HG03097 (cell line): ENCODE measurements around the gene AKR1C2.
"Not testable (repeated sequence)": the region's sequence is repeated elsewhere in the genome, so short reads cannot be mapped to it uniquely, and the experiment has no call there.

Experiments
- ATAC-seq: cut with Tn5 transposase; IDR thresholded peaks from one replicate; pipeline ENCODE4 v1.9.1; 2021; ENCODE audit not compliant: unreplicated experiment, low FRiP score

AKR1C2 gene

GRCh38 chr10:5003127-5004029 lies at the start of gene AKR1C2:
Gene AKR1C2 (minus strand): TSS chr10:5003857. CDS start chr10:5003835, 22 bp downstream.
- ATAC-seq: not testable (repeated sequence)

- not testable (repeated sequence) for ATAC-seq
Observed at GRCh38 chr10:5052951-5053500, 49.4 kb upstream of the AKR1C2 start.

GRCh38 chr10:5047912-5048628 lies 44.4 kb upstream of the AKR1C2 start:
- ATAC-seq: no peak

GRCh38 chr10:5047055-5047454 lies 43.4 kb upstream of the AKR1C2 start:
- ATAC-seq: not testable (repeated sequence)

DNA sequence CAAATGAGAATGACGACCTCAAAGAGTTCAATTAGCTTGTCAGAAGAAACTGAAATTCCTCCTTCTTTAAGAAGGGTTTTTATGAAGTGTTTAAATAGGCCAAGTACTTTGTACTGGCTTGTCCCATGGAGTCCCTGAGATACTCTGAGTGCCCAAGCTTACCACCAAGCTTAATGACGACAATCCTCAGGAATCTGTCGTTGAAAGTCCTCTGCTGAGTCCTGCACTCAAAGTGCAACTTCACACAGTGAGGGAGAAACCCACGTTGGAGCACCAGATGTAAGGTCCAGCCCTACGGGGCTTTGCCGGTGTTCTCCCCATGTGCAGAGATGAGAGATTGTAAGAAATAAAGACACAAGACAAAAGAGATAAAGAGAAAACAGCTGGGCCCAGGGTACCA lies 42.8 kb upstream of the AKR1C2 start:
- no peak for ATAC-seq

- ATAC-seq: no peak
Observed at GRCh38 chr10:5045095-5045494, 41.4 kb upstream of the AKR1C2 start.

GRCh38 chr10:5043716-5044115 lies 40.1 kb upstream of the AKR1C2 start:
- no peak for ATAC-seq

DNA sequence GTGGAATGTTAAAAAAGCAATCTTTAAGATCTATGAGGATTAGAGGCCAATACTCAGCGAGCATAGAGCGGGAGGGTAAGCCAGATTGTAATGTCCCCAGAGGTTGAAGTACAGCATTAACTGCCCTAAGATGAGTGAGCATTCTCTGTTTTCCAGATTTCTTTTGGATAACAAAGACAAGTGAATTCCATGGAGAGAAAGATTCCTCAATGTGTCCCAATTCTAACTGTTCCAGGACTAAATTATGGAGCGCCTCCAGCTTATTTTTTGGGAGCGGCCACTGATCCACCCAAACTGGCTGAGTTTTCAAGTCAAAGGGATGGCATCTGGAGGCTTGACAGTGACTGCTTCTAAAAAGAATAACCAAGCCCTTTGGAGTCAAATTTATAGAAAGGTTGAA lies 39.3 kb upstream of the AKR1C2 start:
- ATAC-seq: no peak

DNA sequence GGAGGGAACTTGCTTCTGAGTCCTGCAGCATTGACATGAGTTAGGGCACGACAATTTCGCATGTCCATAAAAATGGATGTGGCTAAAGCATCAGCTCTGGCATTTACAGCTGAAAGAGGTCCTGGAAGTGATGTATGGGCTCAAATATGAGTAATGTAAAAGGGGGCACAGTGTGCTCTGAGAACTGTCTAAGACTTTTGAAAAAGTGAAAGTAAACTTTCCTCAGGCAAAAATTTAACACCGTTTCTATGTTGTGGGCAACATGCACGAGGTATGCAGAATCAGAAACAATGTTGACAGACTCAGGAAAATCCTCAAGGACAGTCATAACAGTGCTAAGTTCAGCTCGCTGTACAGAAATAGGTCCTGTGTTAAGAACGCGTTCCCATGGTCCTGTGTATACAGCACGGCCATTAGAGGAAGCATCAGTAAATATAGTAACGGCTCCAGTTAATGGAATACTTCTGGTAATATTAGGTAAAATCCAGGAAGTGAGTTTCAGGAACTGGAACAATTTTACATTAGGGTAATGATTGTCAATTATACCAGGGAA lies 37.9 kb upstream of the AKR1C2 start:
- no peak for ATAC-seq

- no peak for ATAC-seq
Observed at GRCh38 chr10:5040781-5041470, 37.3 kb upstream of the AKR1C2 start.

DNA sequence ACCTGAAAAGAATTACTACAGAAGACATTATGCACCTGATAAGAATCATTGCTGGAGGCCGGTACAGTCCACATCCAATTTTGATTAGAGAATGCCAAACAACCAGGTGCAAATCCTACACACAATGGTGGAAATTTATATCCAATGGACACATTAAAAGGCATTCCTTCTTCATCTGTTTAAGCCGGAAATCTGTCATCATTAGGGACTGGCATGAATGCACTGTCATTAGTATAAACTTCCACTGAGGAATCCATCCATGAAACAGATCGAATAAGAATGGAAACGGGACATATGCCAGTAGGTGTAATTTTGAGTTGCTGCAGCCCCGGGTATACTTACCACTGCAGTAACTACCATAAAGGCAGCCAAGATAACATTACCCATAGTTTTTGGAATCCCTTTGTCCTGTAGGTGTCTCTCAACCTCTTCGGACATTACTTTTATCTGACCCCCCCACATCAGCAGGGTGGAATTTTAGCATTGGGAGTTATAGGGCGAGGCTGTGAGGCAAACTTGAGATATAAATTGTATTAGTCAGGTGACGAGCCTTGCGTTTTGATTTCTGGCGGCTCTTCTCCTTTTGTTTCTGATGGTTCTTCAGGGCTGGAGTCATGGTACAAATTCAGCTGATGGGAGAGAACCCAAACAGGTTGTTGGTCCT lies 36.5 kb upstream of the AKR1C2 start:
- no peak for ATAC-seq

DNA sequence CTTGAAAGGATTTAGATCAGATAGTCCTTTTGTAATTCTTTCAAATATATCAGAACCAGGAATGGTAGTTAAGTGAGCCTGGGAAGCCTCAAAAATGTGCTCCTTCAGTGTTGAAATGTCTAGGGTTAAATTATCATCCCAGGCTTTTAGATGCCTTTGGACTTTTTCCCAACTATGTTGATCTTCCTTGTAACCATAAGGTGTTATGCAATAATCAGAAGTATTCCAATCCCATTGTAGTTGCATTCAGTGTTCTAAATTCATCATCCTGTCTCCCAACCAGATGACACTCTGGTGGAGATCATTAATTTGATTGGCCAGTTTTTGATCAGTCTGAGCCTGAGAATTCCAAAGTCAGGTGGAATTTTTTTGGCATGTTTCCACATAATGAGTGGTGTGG lies 35.1 kb upstream of the AKR1C2 start:
- ATAC-seq: no peak

GRCh38 chr10:5038101-5038500 lies 34.4 kb upstream of the AKR1C2 start:
- ATAC-seq: no peak

DNA sequence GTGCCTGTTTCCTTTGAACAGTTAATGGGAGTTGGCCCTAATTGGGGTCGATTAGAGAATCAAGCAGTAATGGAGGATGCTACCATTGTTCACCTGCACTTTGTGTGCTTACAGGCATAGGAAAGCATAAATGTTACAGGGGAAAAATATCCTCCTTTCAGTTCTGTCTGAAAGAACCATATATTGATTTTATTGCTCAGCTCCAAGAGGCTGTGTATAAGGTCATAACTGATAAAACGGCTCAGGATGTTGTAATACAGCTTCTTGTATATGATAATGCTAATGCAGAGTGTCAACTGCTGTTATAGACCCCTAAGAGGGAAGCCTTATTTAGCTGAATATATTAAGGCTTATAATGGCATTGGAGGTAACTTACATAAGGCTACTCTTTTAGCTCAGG lies 32.9 kb upstream of the AKR1C2 start:
- no peak for ATAC-seq

- ATAC-seq: no peak
Observed at GRCh38 chr10:5035356-5035755, 31.7 kb upstream of the AKR1C2 start.

- ATAC-seq: no peak
Observed at GRCh38 chr10:5034588-5034987, 30.9 kb upstream of the AKR1C2 start.

- no peak for ATAC-seq
Observed at GRCh38 chr10:5033061-5033778, 29.6 kb upstream of the AKR1C2 start.

DNA sequence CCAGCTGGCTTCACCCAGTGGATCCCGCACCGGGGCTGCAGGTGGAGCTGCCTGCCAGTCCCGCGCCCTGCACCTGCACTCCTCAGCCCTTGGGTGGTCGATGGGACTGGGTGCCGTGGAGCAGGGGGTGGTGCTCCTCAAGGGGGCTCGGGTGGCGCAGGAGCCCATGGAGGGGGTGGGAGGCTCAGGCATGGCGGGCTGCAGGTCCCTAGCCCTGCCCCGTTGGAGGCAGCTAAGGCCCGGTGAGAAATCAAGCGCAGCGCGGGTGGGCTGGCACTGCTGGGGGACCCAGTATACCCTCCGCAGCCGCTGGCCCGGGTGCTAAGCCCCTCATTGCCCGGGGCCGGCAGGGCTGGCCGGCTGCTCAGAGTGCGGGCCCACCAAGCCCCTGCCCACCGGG lies 28.8 kb upstream of the AKR1C2 start:
- not testable (repeated sequence) for ATAC-seq

- ATAC-seq: not testable (repeated sequence)
Observed at GRCh38 chr10:5031588-5031987, 27.9 kb upstream of the AKR1C2 start.
